K562 (cell line): ENCODE data around the gene SLC26A5. TPM values are rescaled to one million over a fixed set of nuclear protein-coding genes. Genes with fewer than 3 reads are reported as not detected.
A peak's percentile ranks its signal among the peaks of the same experiment; 100 is the strongest.

ENCODE experiments used
- ATAC-seq: fragments of 200-7000 bp; cut with Tn5 transposase; 3 replicates; pipeline ENCODE4 v1.9.1; 2020; ENCODE audit warnings: moderate library complexity
- BruUV-seq: library from RNA; stranded (reverse); fragments of 400-500 nt; replicated peaks from 2 replicates; lab custom pipeline; 2021; lab: Mats Ljungman, UMichigan
- CTCF ChIA-PET: fragments of 300-600 bp; formaldehyde crosslinking; extraction: SDS; loops from one replicate; lab custom pipeline; 2021; ENCODE audit warnings: low intra/inter-chr PET ratio; lab: Yijun Ruan, JAX
- POLR2A ChIA-PET: fragments of 300-600, 350-650 bp; sonication (Branson Sonifier 250); formaldehyde crosslinking; extraction: SDS; loops from one replicate; lab custom pipeline; 2021; ENCODE audit warnings: antibody characterized with exemption, inconsistent platforms; lab: Yijun Ruan, JAX
- DNase-seq, 4 experiments: peaks; one replicate each; pipeline versions ENCODE4 v3.0.0 to v3.0.0-alpha.2; 2011 to 2018; ENCODE audit warnings: low spot score in 3 of 4, mixed read lengths in 3 of 4; ENCODE audit errors: extremely low read depth in 1 of 4
- FAIRE-seq: peaks from 2 replicates; lab custom pipeline; 2011; peaks lifted over from hg19 to GRCh38; lab: Jason Lieb, UNC
- H2AFZ ChIP-seq: 2 replicates; pipeline ENCODE4 v1.6.0; 2011; ENCODE audit warnings: low read depth, low read length, control low read depth, inconsistent platforms
- H3K27ac ChIP-seq: fragments of 200-600 bp; 3 replicates; pipeline ENCODE4 v1.8.0; 2011; ENCODE audit warnings: low read depth, mild to moderate bottlenecking, control low read depth, inconsistent platforms, low read length, moderate library complexity, mixed read lengths; ENCODE audit errors: extremely low read depth
- H3K27me3 ChIP-seq, 2 experiments: fragments of 300-600 bp in 1 of 2; 2 replicates in 1 of 2; 3 replicates in 1 of 2; pipeline versions ENCODE4 v1.6.0 to v1.8.0; 2011; ENCODE audit warnings: inconsistent platforms in 2 of 2, low read length in 2 of 2, mild to moderate bottlenecking in 1 of 2, mixed read lengths in 1 of 2, moderate library complexity in 1 of 2; ENCODE audit not compliant: control insufficient read depth in 2 of 2, insufficient read depth in 2 of 2
- H3K36me3 ChIP-seq: fragments of 300-600 bp; 3 replicates; pipeline ENCODE4 v1.8.0; 2011; ENCODE audit warnings: mild to moderate bottlenecking, low read length, inconsistent platforms; ENCODE audit not compliant: control insufficient read depth, insufficient read depth
- H3K4me1 ChIP-seq, 2 experiments: fragments of 200-600 bp in 1 of 2; replicated peaks in 1 of 2; 2 replicates in 1 of 2; 3 replicates in 1 of 2; pipeline versions ENCODE4 v1.5.1 to v1.8.0; 2011; ENCODE audit warnings: inconsistent platforms in 2 of 2, low read length in 2 of 2, mild to moderate bottlenecking in 1 of 2, mixed read lengths in 1 of 2, moderate library complexity in 1 of 2; ENCODE audit not compliant: control insufficient read depth in 2 of 2, insufficient read depth in 2 of 2
- H3K4me2 ChIP-seq: 2 replicates; pipeline ENCODE4 v1.6.1; 2011; ENCODE audit warnings: low read length, control low read depth, inconsistent platforms, mixed read lengths; ENCODE audit not compliant: insufficient read depth
- H3K4me3 ChIP-seq: fragments of 200-600 bp; sonication (generic), shearing (Covaris generic); 2 replicates; pipeline ENCODE4 v1.5.1; 2016; ENCODE audit warnings: control low read depth, inconsistent platforms
- H3K79me2 ChIP-seq: fragments of 200-600 bp; 3 replicates; pipeline ENCODE4 v1.8.0; 2011; ENCODE audit warnings: low read length, inconsistent platforms; ENCODE audit not compliant: control insufficient read depth, insufficient read depth
- H3K9ac ChIP-seq, 2 experiments: 2 replicates each; pipeline versions ENCODE4 v1.6.0 to v1.6.1; 2011; ENCODE audit warnings: low read depth in 2 of 2, low read length in 2 of 2, control low read depth in 1 of 2, inconsistent platforms in 1 of 2, mild to moderate bottlenecking in 1 of 2, mixed read lengths in 1 of 2; ENCODE audit not compliant: insufficient read depth in 1 of 2
- H3K9me1 ChIP-seq: one replicate; pipeline ENCODE4 v1.6.0; 2011; ENCODE audit warnings: inconsistent platforms, mild to moderate bottlenecking, low read length, moderate library complexity; ENCODE audit not compliant: control insufficient read depth, insufficient read depth
- H3K9me3 ChIP-seq: replicated peaks from 2 replicates; pipeline ENCODE4 v1.5.1; 2011; ENCODE audit warnings: low read depth, low read length, inconsistent platforms; ENCODE audit not compliant: control insufficient read depth, insufficient read depth
- H4K20me1 ChIP-seq: replicated peaks from 2 replicates; pipeline ENCODE4 v1.6.1; 2011; ENCODE audit warnings: low read length, inconsistent platforms, mixed read lengths; ENCODE audit not compliant: control insufficient read depth, insufficient read depth
- EP400 ChIP-seq: fragments of 450-650 bp; IDR thresholded peaks from 2 replicates; pipeline ENCODE4 v1.6.1; 2017; ENCODE audit warnings: antibody characterized with exemption, mild to moderate bottlenecking, moderate library complexity
- HIVEP1 ChIP-seq: fragments of 250-450 bp; sonication (Bioruptor Pico); IDR thresholded peaks from 2 replicates; pipeline ENCODE4 v1.4.0; 2020; ENCODE audit warnings: mild to moderate bottlenecking
- HSF4 ChIP-seq: fragments of 250-450 bp; sonication (Bioruptor Pico); IDR thresholded peaks from 2 replicates; pipeline ENCODE4 v2.1.2; 2022; ENCODE audit warnings: mild to moderate bottlenecking, moderate library complexity, borderline replicate concordance
- KDM5B ChIP-seq: fragments of 200-600 bp; sonication (generic); IDR thresholded peaks from 2 replicates; pipeline ENCODE4 v1.6.1; 2012; ENCODE audit warnings: low read depth, mild to moderate bottlenecking, moderate library complexity, low read length, control low read depth, inconsistent platforms; ENCODE audit not compliant: insufficient replicate concordance
- MAFG ChIP-seq: fragments of 450-650 bp; conservative IDR thresholded peaks from 2 replicates; pipeline ENCODE4 v1.6.1; 2016; ENCODE audit warnings: missing genetic modification characterization, missing compliant biosample characterization
- NFRKB ChIP-seq: fragments of 450-650 bp; IDR thresholded peaks from 2 replicates; pipeline ENCODE4 v1.6.1; 2016; ENCODE audit warnings: low read depth
- PHTF2 ChIP-seq: fragments of 250-450 bp; sonication (Bioruptor Pico); IDR thresholded peaks from 2 replicates; pipeline ENCODE4 v1.5.0; 2021; ENCODE audit warnings: mild to moderate bottlenecking
- SIRT6 ChIP-seq: IDR thresholded peaks from one replicate; pipeline ENCODE4 v1.6.1; 2012; ENCODE audit warnings: low read depth, mild to moderate bottlenecking, control low read depth, inconsistent platforms, low read length, moderate library complexity
- SIX5 ChIP-seq, 2 experiments: IDR thresholded peaks; 2 replicates each; pipeline ENCODE4 v1.6.1; 2011; ENCODE audit warnings: low read length in 2 of 2, borderline replicate concordance in 1 of 2, low read depth in 1 of 2, mild to moderate bottlenecking in 1 of 2, moderate library complexity in 1 of 2; ENCODE audit not compliant: insufficient read depth in 1 of 2
- TAF7 ChIP-seq: fragments of 450-650 bp; IDR thresholded peaks from 2 replicates; pipeline ENCODE4 v1.6.1; 2016; ENCODE audit warnings: missing genetic modification characterization, missing compliant biosample characterization
- THRAP3 ChIP-seq: fragments of 450-650 bp; IDR thresholded peaks from 2 replicates; pipeline ENCODE4 v1.6.1; 2016; ENCODE audit warnings: mild to moderate bottlenecking, inconsistent platforms, borderline replicate concordance
- TSC22D4 ChIP-seq: fragments of 450-650 bp; IDR thresholded peaks from 2 replicates; pipeline ENCODE4 v1.6.1; 2016; ENCODE audit warnings: missing genetic modification characterization, missing biosample characterization, control low read depth
- ZBTB2 ChIP-seq: fragments of 450-650 bp; IDR thresholded peaks from 2 replicates; pipeline ENCODE4 v1.6.1; 2016; ENCODE audit warnings: antibody characterized with exemption
- ZBTB49 ChIP-seq: sonication (generic); formaldehyde crosslinking; IDR thresholded peaks from 2 replicates; pipeline ENCODE4 v1.8.0; 2022; ENCODE audit warnings: missing genetic modification reagents, mild to moderate bottlenecking, borderline replicate concordance
- ZNF140 ChIP-seq: fragments of 250-450 bp; sonication (Bioruptor Pico); IDR thresholded peaks from 2 replicates; pipeline ENCODE4 v1.8.0; 2021; ENCODE audit warnings: moderate library complexity, mild to moderate bottlenecking, inconsistent platforms
- ZNF212 ChIP-seq: fragments of 450-650 bp; formaldehyde crosslinking; IDR thresholded peaks from 2 replicates; pipeline ENCODE4 v1.4.0; 2020; ENCODE audit warnings: mild to moderate bottlenecking
- ZNF408 ChIP-seq: fragments of 250-450 bp; sonication (Bioruptor Pico); IDR thresholded peaks from 2 replicates; pipeline ENCODE4 v1.4.0; 2020; ENCODE audit warnings: low read depth, mild to moderate bottlenecking, moderate library complexity
- ZNF695 ChIP-seq: fragments of 450-650 bp; formaldehyde crosslinking; IDR thresholded peaks from 2 replicates; pipeline ENCODE4 v1.4.0; 2020; ENCODE audit warnings: mild to moderate bottlenecking, moderate library complexity
- ZNF766 ChIP-seq: fragments of 200-800 bp; sonication (Bioruptor generic); conservative IDR thresholded peaks from 2 replicates; pipeline ENCODE4 v1.6.1; 2016; ENCODE audit warnings: missing genetic modification characterization, missing compliant biosample characterization
- ZNF830 ChIP-seq: fragments of 250-450 bp; sonication (Bioruptor Pico); IDR thresholded peaks from 2 replicates; pipeline ENCODE4 v1.5.0; 2021; ENCODE audit warnings: mild to moderate bottlenecking
- WGBS: fragments of 100-300 bp; shearing (Covaris generic); methylation state at CpG from one replicate; pipeline ENCODE4 v1.1.6; 2016; ENCODE audit warnings: low coverage, mixed read lengths; ENCODE audit not compliant: insufficient coverage; ENCODE audit errors: missing lambda C conversion rate; 5-methylcytosine and 5-hydroxymethylcytosine counted together
- in situ Hi-C: fragments of 300-500 bp; cut with MboI; formaldehyde crosslinking; loops from 4 replicates; pipeline ENCODE4 v1.15.0; 2018; ENCODE audit warnings: inconsistent platforms, mixed read lengths
- intact Hi-C: fragments of 100-400 bp; cut with micrococcal nuclease; formaldehyde crosslinking; loops from 2 replicates; pipeline ENCODE4 v1.14.2; 2022
- polyA plus RNA-seq, 8 experiments: library from polyadenylated mRNA; depleted of rRNA in 4 of 8; stranded (reverse) in 5 of 8; unstranded in 3 of 8; fragments of >200 nt; fragmentation: Nextera tagmentation in 2 of 8; fragmentation: Illumina TruSeq in 1 of 8; extraction: Ambion mirVana in 2 of 8; extraction: Trizol in 1 of 8; gene quantifications; 2 replicates each; pipeline versions ENCODE4 v1.2.1 to v1.2.3, GENCODE V29; 2011 to 2014; ENCODE audit warnings: inconsistent platforms in 1 of 8, missing spikeins in 1 of 8
- total RNA-seq, 7 experiments: library from RNA; depleted of rRNA in 6 of 7; stranded (reverse); fragments of >200 nt in 6 of 7; fragmentation: Illumina TruSeq in 2 of 7; extraction: Trizol in 2 of 7; gene quantifications; 2 replicates each; pipeline versions ENCODE4 v1.2.1 to v1.2.3, GENCODE V29; 2011 to 2021; ENCODE audit warnings: low replicate concordance in 1 of 7

SLC26A5 gene
- total and polyA plus RNA-seq, 9 of the 15 experiments (the other 6 are each of a cell fraction or from before 2014, with no cell fraction given), result not detected

GRCh38 chr7:103391976-103392375 lies 54.0 kb downstream of the SLC26A5 start:
- no peak for ATAC-seq
- Histone ChIP-seq H3K79me2 (no peaks in the 10 kb centered on the region), H2AFZ (peak overlapping the region; percentile 61), H3K9me1 (no peaks in the 10 kb centered on the region), H3K27me3 (peaks cover 10% of the 10 kb centered on the region in 2 experiments; a peak in 3 of 5 replicates), H3K9ac (no peak overlapping the region), H3K36me3 (no peaks in the 10 kb centered on the region), H4K20me1 (no peaks in the 10 kb centered on the region), H3K27ac (no peak overlapping the region), H3K4me1 (peaks cover 3 to 4% of the 10 kb centered on the region in 2 experiments; a peak in 2 of 5 replicates), H3K4me2 (no peak overlapping the region), H3K9me3 (no peaks in the 10 kb centered on the region), H3K4me3 (no peak overlapping the region)
- BruUV-seq, result no TSS peak
- TF ChIP-seq SIRT6, result no peak
- no peak for TF ChIP-seq PHTF2 (CRISPR knock-in tag)
- TF ChIP-seq ZNF140 (CRISPR knock-in tag), result no peak
- no peak for TF ChIP-seq MAFG
- no peak for TF ChIP-seq TAF7 (tag)
- no peak for TF ChIP-seq ZBTB2
- TF ChIP-seq NFRKB, result no peak
- no peak for TF ChIP-seq HIVEP1 (CRISPR knock-in tag)
- TF ChIP-seq EP400, result no peak
- TF ChIP-seq ZBTB49 (CRISPR knock-in tag), result no peak
- TF ChIP-seq ZNF695 (CRISPR knock-in tag), result no peak
- TF ChIP-seq ZNF830 (CRISPR knock-in tag), result no peak
- no peak for TF ChIP-seq KDM5B
- no peak for TF ChIP-seq SIX5 (IDR thresholded peaks at IDR 0.05; ENCODE audit: borderline replicate concordance in 1 of 2, insufficient read depth in 1 of 2, low read depth in 1 of 2, low read length in 2 of 2)
- TF ChIP-seq ZNF212 (CRISPR knock-in tag), result no peak
- no peak for TF ChIP-seq ZNF766
- TF ChIP-seq TSC22D4 (tag), result no peak
- TF ChIP-seq HSF4, result no peak
- TF ChIP-seq THRAP3, result no peak
- no peak for TF ChIP-seq ZNF408 (CRISPR knock-in tag)
- 12% methylated on average over 2 of the region's 2 CpGs for WGBS
- no peak for FAIRE-seq
- CTCF ChIA-PET, result no interaction called here
- DNase-seq, result no peak
- in situ Hi-C loops, result no loop called here
- intact Hi-C loops, result no loop called here
- POLR2A ChIA-PET, result no interaction called here
